NCI-H446 (cell line): ENCODE measurements around the gene CCDC102B.
"Not testable (repeated sequence)": the region's sequence is repeated elsewhere in the genome, so short reads cannot be mapped to it uniquely, and the experiment has no call there.

Experiments used
- DNase-seq, 2 experiments: peaks; one replicate each; lab custom pipeline; 2025; lab: John Stamatoyannopoulos, UW

Gene CCDC102B

DNA sequence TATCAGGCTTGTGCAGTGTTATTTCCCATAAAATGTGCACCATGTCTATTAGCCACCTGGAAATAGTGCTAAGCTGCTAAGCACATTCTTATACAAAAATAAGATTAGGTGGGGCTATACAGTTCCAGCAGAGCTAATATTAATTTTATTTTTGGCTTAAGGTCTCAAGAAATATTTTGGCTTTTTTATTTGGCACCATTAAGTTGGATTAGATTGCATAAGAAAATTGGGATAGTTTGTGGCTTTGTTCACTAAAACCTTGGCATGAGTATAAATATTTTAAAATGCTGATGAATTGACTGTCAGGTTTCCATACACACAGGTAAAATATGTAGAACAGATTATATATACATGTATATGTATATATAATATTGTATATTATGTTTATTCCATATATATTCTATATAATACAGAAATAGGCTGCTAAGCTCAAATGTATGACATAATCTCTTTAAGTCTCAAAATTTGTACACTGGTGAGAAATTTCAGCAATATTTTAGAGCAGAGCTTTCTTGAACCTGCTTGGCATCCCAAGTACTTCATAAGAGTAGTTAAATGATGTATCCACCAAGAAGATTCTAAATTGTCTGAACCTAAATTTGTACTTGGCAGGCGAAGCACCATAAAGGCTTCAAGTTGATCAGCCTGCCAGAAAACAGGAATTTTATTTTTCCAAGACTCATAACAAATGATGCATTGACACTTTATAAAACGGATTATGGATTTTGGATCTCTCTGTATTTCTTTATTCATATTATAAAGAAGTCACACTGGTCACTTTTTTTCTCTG is 32.6 kb downstream of the CCDC102B start:
- peak; percentile 20 to 26 for DNase-seq

GRCh38 chr18:68833756-68834155 is 35.9 kb downstream of the CCDC102B start:
- DNase-seq, result no peak

DNA sequence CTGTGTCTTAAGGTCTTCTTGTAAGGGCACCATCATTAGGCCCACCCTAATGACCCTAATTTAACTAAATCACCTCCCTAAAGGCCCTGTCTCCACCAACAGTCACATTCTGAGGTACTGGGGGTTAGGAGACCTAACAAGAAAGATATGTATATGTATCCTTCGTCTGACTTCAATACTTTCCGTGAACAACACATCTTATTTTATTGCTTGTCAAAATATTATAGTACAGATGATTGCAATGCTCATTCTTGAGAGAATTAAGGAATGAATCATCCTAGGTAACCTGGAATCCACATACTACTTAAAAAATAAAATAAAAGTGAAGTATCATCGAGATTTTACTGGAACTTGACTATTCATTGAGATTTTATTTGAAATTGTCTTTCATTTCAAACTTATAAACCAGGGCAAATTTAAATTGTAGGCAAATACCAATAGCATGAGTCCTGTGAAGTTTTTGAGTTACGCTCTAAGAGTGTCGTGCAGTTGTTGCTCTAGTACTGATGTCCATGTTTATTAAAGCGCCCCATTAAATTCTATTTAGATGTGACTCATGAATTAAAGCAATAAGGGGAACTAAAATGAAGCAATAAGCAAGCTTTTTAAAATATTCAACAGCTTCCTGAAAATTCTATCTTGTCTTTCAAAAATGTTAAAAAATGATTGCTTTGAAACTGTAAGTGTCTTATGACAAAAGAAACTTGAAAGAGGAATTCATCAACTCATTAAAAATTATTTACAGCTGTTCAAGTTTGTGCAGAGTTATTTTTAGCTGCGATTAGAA is 40.0 kb downstream of the CCDC102B start:
- no peak for DNase-seq

- DNase-seq, result no peak
Measured at GRCh38 chr18:68839701-68840100, 41.8 kb downstream of the CCDC102B start.

DNA sequence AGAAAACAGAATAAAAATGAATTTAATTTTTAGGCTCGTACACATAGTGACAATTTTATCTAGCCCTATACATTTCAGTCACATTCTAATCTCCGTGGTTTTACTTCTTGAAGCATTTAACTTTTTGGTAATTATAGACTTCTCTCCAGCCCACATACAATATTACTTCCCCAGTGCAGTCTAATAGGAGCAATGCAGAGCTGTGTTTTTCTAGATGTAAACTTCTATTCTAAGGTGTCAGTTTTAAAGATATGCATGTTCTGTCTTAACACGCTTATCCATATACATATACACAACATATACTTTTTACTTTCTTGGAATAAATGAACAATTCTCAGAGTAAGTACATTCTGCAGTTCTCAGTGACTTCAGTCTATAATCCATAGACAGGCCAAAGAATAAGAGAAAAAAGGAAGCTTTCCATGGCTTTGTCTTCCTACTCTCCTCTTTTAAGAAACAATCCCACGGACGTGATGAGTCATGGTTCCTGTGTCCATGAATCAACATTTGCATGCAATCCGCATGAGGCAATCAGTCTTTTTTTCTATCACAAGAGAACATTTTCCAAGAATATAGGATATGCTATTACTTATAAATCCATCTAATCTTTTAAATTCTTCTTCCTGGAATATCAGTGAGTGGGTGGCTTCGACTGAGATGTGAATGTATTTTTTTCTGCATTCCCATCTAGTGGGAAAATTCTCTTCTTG is 42.8 kb downstream of the CCDC102B start:
- no peak for DNase-seq

DNA sequence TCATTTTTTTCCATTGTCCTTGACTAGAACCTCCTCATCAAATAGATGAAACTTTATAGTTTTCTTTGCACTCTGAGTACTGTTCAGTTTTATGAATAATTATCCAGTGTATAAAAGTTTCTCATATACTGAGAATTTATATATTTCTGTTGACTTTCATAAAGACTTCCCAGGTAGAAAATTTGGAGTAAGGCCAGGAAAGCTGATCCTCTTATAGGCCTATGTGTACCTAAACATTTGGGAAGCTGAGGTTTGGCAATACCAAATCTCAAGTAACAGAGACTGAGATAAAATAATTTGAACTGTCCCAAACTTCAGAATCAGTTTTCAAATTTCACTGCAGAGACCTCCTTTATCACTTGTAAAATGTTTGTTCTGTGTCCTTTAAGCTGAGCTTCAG is 43.4 kb downstream of the CCDC102B start:
- DNase-seq, result no peak

GRCh38 chr18:68842951-68843350 is 45.1 kb downstream of the CCDC102B start:
- no peak for DNase-seq

DNA sequence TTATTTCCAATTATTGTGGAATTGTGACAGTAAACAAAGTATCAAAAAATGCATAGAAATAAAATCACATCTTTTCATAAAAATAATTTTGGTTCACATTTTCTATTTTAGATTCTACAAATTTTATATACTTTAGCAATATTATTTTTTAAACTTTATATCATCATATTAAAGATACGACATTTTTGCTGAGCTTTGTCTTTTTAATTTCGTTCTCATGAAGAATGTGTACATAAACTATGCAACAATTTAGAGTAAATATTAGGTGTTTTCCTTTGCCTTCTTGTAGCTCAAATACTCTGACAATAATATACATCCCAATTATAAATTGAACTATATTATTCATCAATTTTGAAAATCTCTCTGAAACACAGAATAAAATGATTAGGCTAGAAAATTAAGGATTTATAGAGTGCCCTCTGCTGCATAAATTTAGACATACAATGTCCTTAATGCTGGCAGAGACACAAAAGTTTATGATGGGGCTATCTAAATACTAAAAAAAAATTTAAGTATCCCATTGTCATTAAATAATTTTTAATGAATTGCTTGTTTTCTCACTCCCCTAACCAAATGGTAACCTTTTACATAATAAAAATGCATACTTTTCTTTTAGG is 45.7 kb downstream of the CCDC102B start:
- no peak for DNase-seq

DNA sequence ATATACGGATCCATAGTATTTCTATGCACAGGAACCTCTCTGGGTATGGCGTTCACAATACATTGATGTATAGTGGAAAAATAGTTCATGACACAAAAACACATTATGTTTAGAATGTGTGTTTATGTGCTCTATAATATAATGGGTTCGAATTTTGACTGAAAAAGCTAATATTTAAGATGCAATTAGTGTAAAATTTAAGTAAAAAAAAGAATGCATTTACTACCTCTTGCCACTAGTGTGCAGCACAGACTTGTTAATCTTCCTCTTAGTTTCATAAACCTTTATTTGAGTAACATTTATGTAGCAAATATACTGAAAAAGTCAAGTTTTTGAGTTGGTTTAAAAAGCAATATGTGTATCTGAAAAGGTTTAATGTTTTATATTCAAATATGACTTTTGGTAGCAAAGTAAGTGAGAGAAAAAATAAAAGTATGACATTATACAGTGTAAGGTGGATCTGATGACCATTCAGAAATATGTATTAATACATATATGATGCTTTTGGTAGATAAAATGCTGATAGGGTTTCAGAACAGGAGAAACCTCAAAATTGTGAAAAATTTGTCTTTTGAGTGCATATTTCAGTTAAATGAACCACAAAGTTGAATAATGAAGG is 49.4 kb downstream of the CCDC102B start:
- peak in 1 of 2 experiments; percentile 22 for DNase-seq

GRCh38 chr18:68848242-68848641 is 50.4 kb downstream of the CCDC102B start:
- DNase-seq, result no peak

GRCh38 chr18:68854786-68855391 is 57.0 kb downstream of the CCDC102B start:
- no peak for DNase-seq

DNA sequence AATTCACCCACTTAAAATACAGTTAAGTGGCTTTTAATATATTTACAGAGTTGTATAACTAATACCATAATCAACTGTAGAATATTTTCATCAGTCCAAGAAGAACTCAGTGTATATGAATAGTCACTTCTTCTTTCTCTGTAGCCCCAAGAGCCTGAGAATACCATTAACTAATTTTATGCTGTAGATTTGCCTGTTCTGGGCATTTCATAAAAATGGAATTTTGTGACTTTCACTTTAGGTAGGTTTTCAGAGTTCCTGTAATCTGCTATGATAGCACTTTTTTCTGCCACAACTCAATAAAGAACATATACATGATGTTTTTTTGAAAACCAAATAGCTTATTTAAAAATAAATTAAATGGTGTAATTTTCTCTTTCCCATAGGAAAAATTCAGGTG is 57.6 kb downstream of the CCDC102B start:
- DNase-seq, result no peak

- no peak for DNase-seq
Measured at GRCh38 chr18:68861365-68861764, 63.5 kb downstream of the CCDC102B start.

DNA sequence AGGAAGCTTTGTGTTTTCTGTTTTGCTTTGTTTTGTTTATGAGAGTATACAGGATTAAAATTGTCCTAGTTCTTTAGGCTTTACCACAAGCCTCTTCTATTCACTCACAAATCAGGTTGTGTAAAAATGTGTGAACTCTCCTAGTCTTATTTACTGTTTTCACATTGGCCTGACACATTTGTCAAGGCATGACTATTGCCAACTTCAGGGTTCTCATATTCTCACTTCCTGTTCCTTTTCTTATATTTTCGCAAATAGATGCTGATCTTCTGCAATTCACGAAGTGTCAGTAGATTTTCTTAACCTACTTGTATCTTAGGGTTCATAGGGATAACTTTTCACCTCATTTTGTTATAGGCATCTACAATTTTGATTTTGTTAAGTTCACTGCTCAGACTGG is 67.1 kb downstream of the CCDC102B start:
- DNase-seq, result no peak

- no peak for DNase-seq
Measured at GRCh38 chr18:68865503-68865902, 67.6 kb downstream of the CCDC102B start.

DNA sequence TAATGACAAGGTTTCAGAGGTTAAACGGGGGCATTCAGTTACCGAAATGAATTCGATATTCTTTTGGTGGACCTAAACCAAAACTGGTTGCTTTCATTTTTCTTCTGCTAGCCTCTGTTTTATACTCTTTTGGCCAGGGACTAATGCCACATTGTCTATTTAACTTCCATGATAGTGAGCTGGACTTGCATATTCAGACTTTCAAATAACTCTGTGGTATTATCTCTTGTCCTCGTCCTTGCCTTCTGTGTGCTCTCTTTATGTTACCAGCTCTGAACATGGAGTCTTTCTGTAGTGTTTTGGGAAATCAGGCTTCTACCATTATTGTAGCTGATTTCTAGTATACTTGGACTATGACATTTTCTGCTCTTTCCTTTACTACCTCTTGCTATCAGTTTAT is 75.1 kb downstream of the CCDC102B start:
- no peak for DNase-seq

GRCh38 chr18:68874361-68874760 is 76.5 kb downstream of the CCDC102B start:
- DNase-seq, result no peak

GRCh38 chr18:68879947-68880346 is 82.1 kb downstream of the CCDC102B start:
- not testable (repeated sequence) for DNase-seq

DNA sequence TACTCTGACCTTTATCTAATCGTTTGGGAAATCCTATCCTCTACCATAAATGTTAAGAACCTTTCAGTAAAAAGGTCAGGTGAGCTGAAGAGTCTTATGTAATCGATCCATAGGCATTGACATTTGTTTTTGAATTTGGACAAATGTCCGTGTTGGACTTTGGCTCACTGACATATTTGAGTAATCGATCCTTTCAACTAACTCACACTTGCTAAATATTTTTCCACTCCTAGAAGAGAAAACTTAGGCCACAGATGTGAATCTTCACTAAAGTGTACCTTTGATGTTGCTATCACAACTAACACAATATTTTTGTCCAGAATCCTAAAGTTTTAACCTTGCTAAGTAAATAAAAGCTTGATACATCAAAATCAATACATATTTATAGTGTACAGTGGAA is 89.5 kb downstream of the CCDC102B start:
- no peak for DNase-seq

- DNase-seq, result no peak
Measured at GRCh38 chr18:68893354-68893753, 95.5 kb downstream of the CCDC102B start.

DNA sequence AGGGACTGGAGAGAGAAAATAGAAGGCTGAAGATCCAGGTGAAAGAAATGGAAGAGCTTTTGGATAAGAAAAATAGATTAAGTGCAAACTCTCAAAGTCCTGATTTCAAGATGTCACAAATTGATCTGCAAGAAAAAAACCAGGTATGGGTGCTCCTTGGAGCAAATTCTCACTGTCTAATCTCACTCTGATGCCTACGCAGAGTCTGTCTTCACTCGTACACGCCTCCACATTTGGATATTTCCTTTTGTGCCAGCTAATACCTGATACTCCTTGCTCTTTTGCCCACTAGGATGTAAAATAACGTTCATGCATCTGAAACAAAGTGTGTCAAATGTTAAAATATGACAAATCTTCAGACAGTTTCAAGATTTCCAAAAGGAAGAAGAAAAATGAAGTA is 99.4 kb downstream of the CCDC102B start:
- DNase-seq, result no peak
